ENCODE results near the gene PITPNC1.

DNA sequence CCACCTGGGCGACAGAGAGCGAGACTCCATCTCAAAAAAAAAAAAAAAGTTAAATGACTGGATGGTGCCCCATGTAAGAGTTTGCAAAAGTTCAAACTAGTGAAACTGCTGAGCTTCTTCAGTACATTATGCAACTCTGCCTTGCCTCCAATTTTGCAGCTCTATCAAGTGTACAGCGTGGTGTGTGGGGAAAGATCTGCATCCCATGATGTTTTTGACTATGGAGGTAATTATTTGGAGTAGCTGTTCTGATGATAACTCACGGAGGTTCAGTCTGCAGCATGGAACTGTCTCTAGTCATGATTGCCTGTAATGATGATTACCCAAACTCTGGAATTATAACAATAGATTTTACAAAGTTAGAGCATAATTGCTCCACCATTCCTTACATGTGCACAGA lies 149.6 kb downstream of the PITPNC1 start:
- TF ChIP-seq POLR2AphosphoS5 (IDR thresholded peaks at IDR 0.05; ENCODE audit: insufficient read depth in 1 of 2, low read depth in 1 of 2) (no peak), POLR2A (IDR thresholded peaks at IDR 0.05) (no peak)
- TF ChIP-seq, protein P1, sequence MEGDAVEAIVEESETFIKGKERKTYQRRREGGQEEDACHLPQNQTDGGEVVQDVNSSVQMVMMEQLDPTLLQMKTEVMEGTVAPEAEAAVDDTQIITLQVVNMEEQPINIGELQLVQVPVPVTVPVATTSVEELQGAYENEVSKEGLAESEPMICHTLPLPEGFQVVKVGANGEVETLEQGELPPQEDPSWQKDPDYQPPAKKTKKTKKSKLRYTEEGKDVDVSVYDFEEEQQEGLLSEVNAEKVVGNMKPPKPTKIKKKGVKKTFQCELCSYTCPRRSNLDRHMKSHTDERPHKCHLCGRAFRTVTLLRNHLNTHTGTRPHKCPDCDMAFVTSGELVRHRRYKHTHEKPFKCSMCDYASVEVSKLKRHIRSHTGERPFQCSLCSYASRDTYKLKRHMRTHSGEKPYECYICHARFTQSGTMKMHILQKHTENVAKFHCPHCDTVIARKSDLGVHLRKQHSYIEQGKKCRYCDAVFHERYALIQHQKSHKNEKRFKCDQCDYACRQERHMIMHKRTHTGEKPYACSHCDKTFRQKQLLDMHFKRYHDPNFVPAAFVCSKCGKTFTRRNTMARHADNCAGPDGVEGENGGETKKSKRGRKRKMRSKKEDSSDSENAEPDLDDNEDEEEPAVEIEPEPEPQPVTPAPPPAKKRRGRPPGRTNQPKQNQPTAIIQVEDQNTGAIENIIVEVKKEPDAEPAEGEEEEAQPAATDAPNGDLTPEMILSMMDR (IDR thresholded peaks at IDR 0.05), result no peak
